HG03045 (cell line): Measurements from ENCODE around the gene MFRP.
A peak's percentile ranks its signal among the peaks of the same experiment; 100 is the strongest.

Source experiments
- ATAC-seq: cut with Tn5 transposase; IDR thresholded peaks from one replicate; pipeline ENCODE4 v1.9.1; 2021; ENCODE audit warnings: mild to moderate bottlenecking, moderate library complexity; ENCODE audit not compliant: unreplicated experiment

Gene MFRP

GRCh38 chr11:119359365-119360214 is 13.1 kb upstream of the MFRP start:
- no peak for ATAC-seq

GRCh38 chr11:119357074-119357473 is 10.6 kb upstream of the MFRP start:
- ATAC-seq, result no peak

GRCh38 chr11:119356349-119357031 is 10.0 kb upstream of the MFRP start:
- peak; percentile 72 for ATAC-seq

- no peak for ATAC-seq
Observed at GRCh38 chr11:119355091-119355843, 8.8 kb upstream of the MFRP start.

- no peak for ATAC-seq
Observed at GRCh38 chr11:119352857-119353260, 6.4 kb upstream of the MFRP start.

- no peak for ATAC-seq
Observed at GRCh38 chr11:119351232-119351631, 4.7 kb upstream of the MFRP start.

- no peak for ATAC-seq
Observed at GRCh38 chr11:119350302-119350701, 3.8 kb upstream of the MFRP start.

GRCh38 chr11:119347940-119348605 is 1.6 kb upstream of the MFRP start:
- ATAC-seq, result no peak

- no peak for ATAC-seq
Observed at GRCh38 chr11:119347242-119347641, 737 bp upstream of the MFRP start.

- ATAC-seq, result no peak
Observed at GRCh38 chr11:119345685-119346084, 820 bp downstream of the MFRP start.

GRCh38 chr11:119344291-119345010 is 2.1 kb downstream of the MFRP start:
- ATAC-seq, result no peak

GRCh38 chr11:119343726-119344125 is 2.8 kb downstream of the MFRP start:
- no peak for ATAC-seq

- no peak for ATAC-seq
Observed at GRCh38 chr11:119342362-119343130, 4.0 kb downstream of the MFRP start.

- ATAC-seq, result no peak
Observed at GRCh38 chr11:119342023-119342300, 4.5 kb downstream of the MFRP start.

GRCh38 chr11:119341222-119342022 is 5.1 kb downstream of the MFRP start:
- no peak for ATAC-seq

GRCh38 chr11:119340335-119341221 is 5.9 kb downstream of the MFRP start, which contains the start of gene C1QTNF5:
Gene C1QTNF5 (minus strand): TSS chr11:119340883. CDS start chr11:119340397, 486 bp downstream.
- no peak for ATAC-seq

- ATAC-seq, result no peak
Observed at GRCh38 chr11:119339589-119340334, 6.7 kb downstream of the MFRP start.
